ENCODE results near the gene EIF4A2.

DNA sequence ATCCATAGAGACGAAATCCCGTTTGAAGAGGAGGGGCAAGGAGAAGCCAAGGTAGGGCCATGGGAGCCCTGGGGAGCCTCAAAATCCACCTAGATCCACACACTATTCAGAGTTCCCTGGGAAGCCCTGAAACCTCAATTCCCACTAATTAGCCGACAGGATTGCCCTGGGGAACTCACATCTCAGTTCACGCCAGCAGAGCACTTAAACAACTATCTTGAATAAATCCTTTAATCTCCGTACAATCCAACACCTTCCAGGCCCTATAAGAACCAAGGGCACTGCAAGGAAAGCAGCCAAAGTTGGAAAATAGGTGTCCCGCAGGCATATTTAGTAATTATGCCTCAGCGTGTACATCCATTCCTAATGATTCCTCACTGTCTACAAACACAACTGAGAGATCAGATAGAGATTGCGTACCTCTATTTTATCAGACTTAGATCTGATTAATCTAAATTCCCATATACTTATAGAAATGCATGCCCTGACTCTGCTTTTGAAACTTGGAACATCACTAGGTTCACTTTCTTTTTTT lies 25.6 kb upstream of the EIF4A2 start:
- TF ChIP-seq, protein P1, sequence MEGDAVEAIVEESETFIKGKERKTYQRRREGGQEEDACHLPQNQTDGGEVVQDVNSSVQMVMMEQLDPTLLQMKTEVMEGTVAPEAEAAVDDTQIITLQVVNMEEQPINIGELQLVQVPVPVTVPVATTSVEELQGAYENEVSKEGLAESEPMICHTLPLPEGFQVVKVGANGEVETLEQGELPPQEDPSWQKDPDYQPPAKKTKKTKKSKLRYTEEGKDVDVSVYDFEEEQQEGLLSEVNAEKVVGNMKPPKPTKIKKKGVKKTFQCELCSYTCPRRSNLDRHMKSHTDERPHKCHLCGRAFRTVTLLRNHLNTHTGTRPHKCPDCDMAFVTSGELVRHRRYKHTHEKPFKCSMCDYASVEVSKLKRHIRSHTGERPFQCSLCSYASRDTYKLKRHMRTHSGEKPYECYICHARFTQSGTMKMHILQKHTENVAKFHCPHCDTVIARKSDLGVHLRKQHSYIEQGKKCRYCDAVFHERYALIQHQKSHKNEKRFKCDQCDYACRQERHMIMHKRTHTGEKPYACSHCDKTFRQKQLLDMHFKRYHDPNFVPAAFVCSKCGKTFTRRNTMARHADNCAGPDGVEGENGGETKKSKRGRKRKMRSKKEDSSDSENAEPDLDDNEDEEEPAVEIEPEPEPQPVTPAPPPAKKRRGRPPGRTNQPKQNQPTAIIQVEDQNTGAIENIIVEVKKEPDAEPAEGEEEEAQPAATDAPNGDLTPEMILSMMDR (IDR thresholded peaks at IDR 0.05): no peak
- TF ChIP-seq, protein P2, sequence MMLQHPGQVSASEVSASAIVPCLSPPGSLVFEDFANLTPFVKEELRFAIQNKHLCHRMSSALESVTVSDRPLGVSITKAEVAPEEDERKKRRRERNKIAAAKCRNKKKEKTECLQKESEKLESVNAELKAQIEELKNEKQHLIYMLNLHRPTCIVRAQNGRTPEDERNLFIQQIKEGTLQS (CRISPR knock-in tag; conservative IDR thresholded peaks at IDR 0.05): no peak
